Activated CD8-positive, alpha-beta memory T cell treated with anti-CD3 and anti-CD28 coated beads for 48 hours (primary cell): Measurements from ENCODE around the gene SLC30A9.

Experiments
- DNase-seq, 3 experiments: peaks; one replicate each; pipeline ENCODE4 v3.0.0-alpha.2; 2020; ENCODE audit warnings: low read depth in 2 of 3, low spot score in 2 of 3

The SLC30A9 gene

DNA sequence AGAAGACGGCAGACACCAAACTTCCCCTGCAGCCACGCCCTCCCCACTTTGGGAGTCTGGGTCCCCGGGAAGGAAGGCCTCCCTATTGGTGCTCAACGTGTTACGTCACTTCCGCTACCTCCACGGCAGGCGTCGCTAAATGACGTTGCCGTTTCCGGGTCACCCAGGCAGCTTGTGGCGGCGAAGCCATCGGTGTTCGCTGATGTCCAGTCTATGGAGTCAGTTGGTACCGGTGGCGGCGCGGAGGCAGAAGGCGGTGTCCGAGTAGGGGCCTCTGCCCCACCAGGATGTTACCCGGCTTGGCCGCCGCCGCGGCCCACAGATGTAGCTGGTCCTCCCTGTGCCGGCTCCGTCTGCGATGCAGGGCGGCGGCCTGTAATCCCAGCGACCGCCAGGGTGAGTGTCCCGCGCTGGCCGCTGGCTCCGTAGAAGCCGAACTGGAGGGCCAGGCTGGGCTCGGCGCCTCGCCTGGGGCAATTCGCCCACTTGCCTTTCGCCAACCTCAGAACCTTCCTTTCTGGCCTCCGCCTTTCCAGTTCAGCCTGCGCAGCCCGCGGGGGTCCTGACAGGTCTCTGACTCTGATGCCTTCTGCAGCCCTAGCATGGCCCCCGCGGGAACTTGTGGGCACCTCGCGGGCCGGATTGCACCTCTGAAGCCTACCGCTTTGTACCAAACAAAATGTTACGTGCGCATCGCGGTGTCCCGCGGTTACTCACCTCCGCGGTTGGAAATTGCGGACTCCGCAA, at the start of gene SLC30A9:
TSS of gene SLC30A9 (plus strand) at position 166 of the 747 bp plus-strand sequence. CDS start at position 288, 122 bp downstream.
- DNase-seq: peak; percentile 75 to 77 (median 76)

DNA sequence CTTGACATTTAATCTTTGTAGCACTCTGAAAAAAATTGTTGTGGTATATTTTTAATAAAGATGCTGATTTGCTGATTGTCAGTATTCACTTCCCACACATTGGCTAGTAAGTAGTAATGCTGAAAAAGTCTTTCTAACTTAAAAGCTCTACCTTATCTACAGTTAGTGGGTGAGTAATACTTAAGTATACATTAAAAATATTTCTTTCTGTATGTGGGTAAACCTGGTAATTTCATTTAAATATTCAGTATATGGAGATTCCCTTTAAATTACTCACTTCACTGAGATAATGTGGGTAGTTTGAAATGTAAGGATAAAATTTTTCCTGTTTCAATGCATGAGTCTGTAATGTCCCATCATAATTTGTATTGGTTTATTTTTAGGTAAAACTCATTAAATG, 49.5 kb upstream of the SLC30A9 start:
- DNase-seq: no peak

GRCh38 chr4:41943506-41943905, 46.8 kb upstream of the SLC30A9 start:
- no peak for DNase-seq

DNA sequence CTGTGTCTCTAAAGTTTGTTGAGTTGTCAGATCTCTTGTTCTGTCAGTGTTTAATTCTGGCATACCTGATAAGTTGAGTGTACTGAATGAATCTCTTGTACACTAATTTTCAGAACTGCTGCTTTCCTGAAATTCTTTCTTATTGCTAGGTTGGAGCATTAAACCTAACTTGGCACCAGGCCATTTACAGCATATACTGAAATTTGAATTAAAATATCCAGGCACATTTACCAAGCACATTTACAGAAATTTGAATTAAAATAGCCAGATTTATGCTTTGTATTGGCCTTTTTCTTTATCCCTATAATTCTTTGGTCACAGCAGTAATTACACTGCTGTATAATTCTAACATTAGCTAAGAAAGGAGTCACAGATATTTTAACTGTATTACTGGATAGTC, 46.2 kb upstream of the SLC30A9 start:
- DNase-seq: no peak

GRCh38 chr4:41949531-41949930, 40.8 kb upstream of the SLC30A9 start:
- no peak for DNase-seq

GRCh38 chr4:41957634-41958033, 32.7 kb upstream of the SLC30A9 start:
- no peak for DNase-seq

- no peak for DNase-seq
Observed at GRCh38 chr4:41963105-41963504, 27.2 kb upstream of the SLC30A9 start.

GRCh38 chr4:41964401-41964800, 25.9 kb upstream of the SLC30A9 start:
- DNase-seq: no peak

GRCh38 chr4:41967392-41967791, 22.9 kb upstream of the SLC30A9 start:
- DNase-seq: no peak

DNA sequence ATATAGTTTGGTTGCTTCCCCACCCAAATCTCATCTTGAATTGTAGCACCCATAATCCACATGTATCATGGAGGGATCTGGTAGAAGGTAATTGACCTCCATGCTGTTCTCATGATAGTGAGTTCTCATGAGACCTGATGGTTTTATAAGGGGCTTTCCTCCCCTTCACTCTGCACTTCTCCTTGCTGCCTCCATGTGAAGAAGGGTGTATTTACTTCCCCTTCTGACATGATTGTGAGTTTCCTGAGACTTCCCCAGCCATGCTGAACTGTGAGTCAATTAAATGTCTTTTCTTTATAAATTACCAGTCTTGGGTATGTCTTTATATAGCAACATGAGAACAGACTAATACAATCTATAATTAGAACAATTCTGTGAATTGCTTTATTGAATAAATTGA, 20.7 kb upstream of the SLC30A9 start:
- no peak for DNase-seq

- DNase-seq: no peak
Observed at GRCh38 chr4:41975341-41975740, 15.0 kb upstream of the SLC30A9 start.

DNA sequence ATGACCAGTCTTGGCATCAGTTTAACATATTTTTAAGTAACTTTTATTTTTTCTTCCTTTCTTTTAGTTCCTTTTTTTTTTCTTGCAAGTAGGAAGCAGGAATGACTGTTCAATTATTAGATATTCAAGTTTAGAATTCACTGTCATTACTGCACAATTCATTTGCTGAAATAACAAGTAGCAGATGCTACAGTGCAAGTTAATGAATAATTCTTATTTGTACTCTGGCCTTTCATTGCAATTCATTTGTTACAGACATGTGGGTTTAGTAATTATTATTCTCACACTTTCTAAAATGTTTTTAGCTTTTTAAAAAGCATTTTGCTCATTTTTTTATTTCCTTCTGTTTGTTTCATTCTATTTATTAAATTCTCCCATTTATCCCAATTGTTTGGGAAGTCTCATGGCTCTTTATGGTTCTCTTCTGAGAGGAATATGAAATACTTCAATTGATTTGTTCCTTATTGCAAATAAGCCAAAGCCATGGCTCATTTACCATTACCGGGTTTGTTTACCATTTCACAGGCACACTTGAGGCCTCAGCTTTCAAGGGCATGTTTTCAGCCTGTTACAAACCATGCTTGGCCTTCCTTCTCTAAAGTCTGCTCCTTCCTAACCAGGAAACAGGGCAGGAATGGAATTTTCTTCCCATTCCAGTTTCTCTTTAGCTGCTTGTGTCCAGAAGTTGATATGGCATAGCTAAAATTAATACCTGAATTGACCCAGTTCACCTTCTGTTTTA, 13.4 kb upstream of the SLC30A9 start:
- no peak for DNase-seq

DNA sequence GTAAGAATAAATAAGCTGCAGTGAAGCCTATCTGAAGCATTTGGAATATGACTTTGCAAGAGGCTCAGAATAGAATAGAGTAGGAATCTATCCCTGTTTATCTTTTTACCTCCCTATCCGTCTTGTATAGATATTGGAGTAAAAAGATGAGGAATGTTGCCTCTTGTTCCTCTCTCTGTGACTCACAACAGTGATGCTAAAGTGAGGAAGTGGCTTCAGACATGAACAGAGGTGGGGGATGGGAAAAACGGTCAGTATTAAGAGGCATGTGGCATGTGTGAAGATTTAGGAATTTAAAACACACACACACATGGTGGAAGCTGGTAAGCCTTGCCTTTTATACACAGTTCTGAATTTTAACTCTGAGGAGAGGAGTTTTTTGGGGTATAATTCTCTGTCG, 12.6 kb upstream of the SLC30A9 start:
- no peak for DNase-seq

- DNase-seq: no peak
Observed at GRCh38 chr4:41981456-41981855, 8.9 kb upstream of the SLC30A9 start, which contains the start of gene DCAF4L1. TSS of gene DCAF4L1 (plus strand) at chr4:41981756. CDS start at chr4:41981793, 37 bp downstream.

DNA sequence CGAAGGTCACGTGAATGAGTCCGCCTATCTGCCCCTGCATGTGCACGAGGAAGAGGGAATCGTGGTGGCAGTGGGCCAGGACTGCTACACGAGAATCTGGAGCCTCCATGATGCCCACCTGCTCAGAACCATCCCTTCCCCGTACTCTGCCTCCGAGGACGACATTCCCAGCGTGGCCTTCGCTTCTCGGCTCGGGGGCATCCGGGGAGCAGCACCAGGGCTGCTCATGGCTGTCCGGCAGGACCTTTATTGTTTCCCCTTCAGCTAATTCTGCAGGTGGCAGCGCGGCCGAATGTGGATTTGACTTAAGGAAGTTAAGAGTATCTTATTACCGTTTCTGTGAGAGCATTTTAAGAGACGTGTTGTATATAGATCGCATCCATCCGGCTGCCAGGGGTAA, 7.6 kb upstream of the SLC30A9 start:
- no peak for DNase-seq

DNA sequence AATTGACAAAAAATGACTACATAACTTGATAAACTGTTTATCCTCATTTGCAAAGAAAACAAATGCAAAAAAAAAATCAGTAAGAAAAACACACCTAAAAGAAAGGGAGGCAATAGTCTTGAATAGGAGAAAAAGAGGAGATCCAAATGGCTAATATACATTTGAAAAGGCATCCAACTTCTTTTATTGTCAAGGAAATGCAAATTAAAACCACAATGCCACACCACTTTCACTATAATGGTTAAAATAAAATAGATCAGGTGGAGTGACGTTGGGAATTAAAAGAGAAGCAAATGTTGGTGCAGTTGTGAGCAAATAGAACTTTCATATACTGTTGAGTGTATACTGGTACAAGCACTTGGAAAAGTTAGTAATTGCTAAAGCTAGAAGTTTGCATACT, 5.2 kb upstream of the SLC30A9 start:
- no peak for DNase-seq

GRCh38 chr4:41989994-41990364, 351 bp upstream of the SLC30A9 start:
- no peak for DNase-seq

DNA sequence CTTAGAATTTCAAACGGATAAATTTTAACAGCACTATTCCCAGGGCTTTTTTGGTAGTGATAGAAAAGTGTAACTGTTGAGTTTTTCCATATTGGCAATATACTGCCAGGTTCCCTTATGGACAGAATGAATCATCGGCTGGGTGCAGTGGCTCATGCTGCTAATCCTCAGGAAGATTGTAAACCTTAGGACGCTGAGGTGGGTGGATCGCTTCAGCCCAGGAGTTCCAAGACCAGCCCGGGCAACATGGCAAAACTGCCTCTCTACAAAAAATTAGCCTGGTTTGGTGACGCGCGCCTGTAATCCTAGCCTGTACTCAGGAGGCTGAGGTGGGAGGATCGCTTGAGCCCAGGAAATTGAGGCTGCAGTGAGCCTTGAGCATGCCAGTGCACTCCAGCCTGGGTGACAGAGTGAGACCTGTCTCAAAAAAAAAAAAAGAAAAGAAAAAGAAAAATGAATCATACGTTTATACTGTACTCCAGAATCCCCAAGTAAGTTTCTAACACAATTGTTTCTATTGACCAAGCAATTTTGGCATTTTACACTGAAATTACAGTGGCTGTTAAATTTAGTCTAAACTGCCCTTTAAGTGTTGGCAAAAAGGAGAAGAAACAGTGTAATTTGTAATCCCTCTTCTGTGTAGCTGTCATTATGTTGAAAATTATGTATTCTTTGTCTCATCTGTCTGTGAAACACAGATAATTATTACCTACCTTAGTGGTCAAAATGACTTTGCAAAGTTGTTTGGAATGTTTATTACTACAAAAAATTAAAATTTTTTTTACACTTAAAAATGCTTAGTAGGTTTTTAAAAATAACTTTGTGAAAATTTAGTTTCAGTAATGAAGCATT, 1.8 kb downstream of the SLC30A9 start:
- DNase-seq: no peak

DNA sequence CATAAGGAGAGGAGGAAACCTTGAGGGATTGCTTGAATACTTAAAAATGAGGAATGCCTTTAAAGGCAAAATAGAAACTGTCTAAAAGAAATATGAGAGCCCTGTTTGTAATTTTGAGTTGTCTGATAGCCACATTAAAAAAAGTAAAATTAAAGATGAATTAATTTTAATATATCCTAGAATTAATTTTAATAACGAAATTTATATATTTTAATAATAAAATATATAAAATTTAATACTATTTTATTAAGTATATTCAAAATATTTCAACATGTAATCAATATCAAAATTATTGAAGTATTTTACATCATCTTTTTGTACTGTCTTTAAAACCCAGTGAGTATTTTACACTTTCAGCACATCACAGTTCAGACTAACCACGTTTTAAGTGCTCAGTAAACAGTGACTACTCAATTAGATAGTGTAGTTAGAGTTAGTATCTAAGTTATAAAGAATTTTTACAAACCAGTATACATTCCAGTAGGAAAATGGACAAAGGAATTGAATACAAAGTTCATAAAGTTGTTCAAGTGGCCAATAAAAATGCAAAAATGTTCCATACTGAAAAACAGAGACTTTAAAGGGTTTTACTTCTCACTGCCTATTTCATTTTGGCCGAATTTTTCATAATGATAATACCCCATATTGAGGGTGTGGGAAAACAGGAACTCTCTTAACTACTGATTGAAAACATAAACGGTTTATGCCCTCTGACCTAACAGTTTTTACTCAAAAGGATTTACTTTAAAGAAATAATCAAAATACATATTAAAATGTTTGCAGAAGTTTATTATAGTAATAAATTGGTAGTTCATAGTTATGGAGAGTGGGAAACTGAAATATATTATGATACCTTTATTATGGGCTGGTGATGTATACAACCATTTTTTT, 2.9 kb downstream of the SLC30A9 start:
- DNase-seq: no peak

DNA sequence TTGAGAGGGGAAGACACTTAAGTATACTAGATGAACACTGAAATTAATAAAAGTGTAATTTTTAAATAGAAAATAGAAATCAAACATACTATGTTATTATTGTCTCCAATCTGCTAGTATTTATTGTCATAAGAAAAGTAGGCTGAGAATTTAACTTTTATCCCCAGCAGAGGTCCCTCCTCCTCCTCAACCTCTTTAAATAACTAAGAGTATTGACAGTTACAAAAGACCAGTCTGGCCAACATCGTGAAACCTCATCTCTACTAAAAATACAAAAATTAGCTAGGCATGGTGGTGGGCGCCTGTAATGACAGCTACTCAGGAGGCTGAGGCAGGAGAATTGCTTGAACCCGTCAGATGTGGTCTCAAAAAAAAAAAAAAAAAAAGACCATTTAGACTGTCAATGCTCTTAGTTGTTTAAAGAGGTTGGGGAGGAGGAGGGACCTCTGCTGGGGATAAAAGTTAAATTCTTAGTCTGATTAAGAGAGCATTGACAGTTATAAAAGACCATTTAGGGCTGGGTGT, 4.2 kb downstream of the SLC30A9 start:
- DNase-seq: no peak
